ENCODE results near the gene SEL1L3.

- no peak for TF ChIP-seq CCAR2 (optimal IDR thresholded peaks at IDR 0.05; ENCODE audit: low read depth, low read length)
- no peak for TF ChIP-seq SAFB2 (CRISPR knock-in tag; IDR thresholded peaks at IDR 0.05; ENCODE audit: borderline replicate concordance, low read depth)
- TF ChIP-seq ZNF274 (CRISPR knock-in tag; IDR thresholded peaks at IDR 0.05) = no peak
- no peak for TF ChIP-seq POLR2A (IDR thresholded peaks at IDR 0.05; ENCODE audit: insufficient read depth in 1 of 2, low read depth in 2 of 2, low read length in 2 of 2)
- TF ChIP-seq ZSCAN5A (CRISPR knock-in tag; IDR thresholded peaks at IDR 0.05; ENCODE audit: borderline replicate concordance) = no peak
- TF ChIP-seq HOXA7 (CRISPR knock-in tag; IDR thresholded peaks at IDR 0.05) = no peak
- TF ChIP-seq ATF6 (CRISPR knock-in tag; conservative IDR thresholded peaks at IDR 0.05) = no peak
- TF ChIP-seq HCFC1 (IDR thresholded peaks at IDR 0.05; ENCODE audit: low read depth, low read length) = no peak
- no peak for TF ChIP-seq SRSF9 (IDR thresholded peaks at IDR 0.05; ENCODE audit: borderline replicate concordance, insufficient read depth, low read depth, low read length, poor library complexity, severe bottlenecking)
- TF ChIP-seq USF2 (IDR thresholded peaks at IDR 0.05; ENCODE audit: low read depth, low read length) = no peak
- no peak for TF ChIP-seq USF2 (CRISPR knock-in tag; IDR thresholded peaks at IDR 0.05; ENCODE audit: borderline replicate concordance)
- TF ChIP-seq ZNF124 (CRISPR knock-in tag; IDR thresholded peaks at IDR 0.05) = no peak
Observed at GRCh38 chr4:25867781-25868294, 5.0 kb upstream of the SEL1L3 start.

All from HepG2 (cell line).